Vagina (tissue), 2 donors: ENCODE measurements around the gene SLC17A1.

Experiments
- POLR2A ChIP-seq, 2 donors: fragments of 450-650 bp; IDR thresholded peaks; one replicate each; pipeline ENCODE4 v1.6.1; 2017; ENCODE audit warnings: antibody characterized with exemption in 2 of 2, mild to moderate bottlenecking in 2 of 2, moderate library complexity in 2 of 2
- POLR2AphosphoS5 ChIP-seq, 2 donors: sonication (generic); formaldehyde crosslinking; IDR thresholded peaks; one replicate each; pipeline ENCODE4 v1.9.0; 2017; ENCODE audit warnings: antibody characterized with exemption in 2 of 2, mild to moderate bottlenecking in 2 of 2, low read depth in 1 of 2; ENCODE audit not compliant: insufficient read depth in 1 of 2
- TF ChIP-seq, protein P1 (sequence below), 3 experiments: fragments of 450-650 bp in 2 of 3; fragments of 200-600 bp in 1 of 3; sonication (generic) in 1 of 3; IDR thresholded peaks; one replicate each; pipeline ENCODE4 v1.5.1; 2017 to 2019; ENCODE audit warnings: antibody characterized with exemption in 3 of 3, mild to moderate bottlenecking in 2 of 3, moderate library complexity in 2 of 3

DNA sequence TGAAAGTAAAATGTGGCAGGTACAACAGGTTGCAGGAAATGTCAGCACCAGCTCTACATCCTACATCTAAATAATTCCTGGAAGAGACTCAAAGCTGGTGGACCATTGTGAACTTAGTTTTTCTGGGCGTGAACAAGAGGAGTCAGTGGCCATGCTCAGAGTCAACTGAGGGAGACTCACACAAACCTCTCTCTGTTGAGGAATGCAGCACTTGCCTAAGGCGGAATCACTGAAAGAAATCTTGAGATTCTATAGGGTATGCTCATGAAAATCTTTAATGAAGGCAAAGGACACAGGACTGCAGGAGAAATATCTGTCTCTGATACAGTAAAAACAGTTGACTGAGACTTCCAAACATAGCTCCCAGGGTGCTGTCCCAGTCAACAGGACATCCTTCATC is 54.8 kb downstream of the SLC17A1 start:
- TF ChIP-seq, protein P1, sequence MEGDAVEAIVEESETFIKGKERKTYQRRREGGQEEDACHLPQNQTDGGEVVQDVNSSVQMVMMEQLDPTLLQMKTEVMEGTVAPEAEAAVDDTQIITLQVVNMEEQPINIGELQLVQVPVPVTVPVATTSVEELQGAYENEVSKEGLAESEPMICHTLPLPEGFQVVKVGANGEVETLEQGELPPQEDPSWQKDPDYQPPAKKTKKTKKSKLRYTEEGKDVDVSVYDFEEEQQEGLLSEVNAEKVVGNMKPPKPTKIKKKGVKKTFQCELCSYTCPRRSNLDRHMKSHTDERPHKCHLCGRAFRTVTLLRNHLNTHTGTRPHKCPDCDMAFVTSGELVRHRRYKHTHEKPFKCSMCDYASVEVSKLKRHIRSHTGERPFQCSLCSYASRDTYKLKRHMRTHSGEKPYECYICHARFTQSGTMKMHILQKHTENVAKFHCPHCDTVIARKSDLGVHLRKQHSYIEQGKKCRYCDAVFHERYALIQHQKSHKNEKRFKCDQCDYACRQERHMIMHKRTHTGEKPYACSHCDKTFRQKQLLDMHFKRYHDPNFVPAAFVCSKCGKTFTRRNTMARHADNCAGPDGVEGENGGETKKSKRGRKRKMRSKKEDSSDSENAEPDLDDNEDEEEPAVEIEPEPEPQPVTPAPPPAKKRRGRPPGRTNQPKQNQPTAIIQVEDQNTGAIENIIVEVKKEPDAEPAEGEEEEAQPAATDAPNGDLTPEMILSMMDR (IDR thresholded peaks at IDR 0.05) = no peak
- TF ChIP-seq POLR2A (IDR thresholded peaks at IDR 0.05) (no peak), POLR2AphosphoS5 (IDR thresholded peaks at IDR 0.05; ENCODE audit: insufficient read depth in 1 of 2, low read depth in 1 of 2) (no peak)
